ENCODE data around the gene ADAMTS12.

Gene ADAMTS12

GRCh38 chr5:33720176-33720575 is 171.6 kb downstream of the ADAMTS12 start:
- DNase-seq: no peak

DNA sequence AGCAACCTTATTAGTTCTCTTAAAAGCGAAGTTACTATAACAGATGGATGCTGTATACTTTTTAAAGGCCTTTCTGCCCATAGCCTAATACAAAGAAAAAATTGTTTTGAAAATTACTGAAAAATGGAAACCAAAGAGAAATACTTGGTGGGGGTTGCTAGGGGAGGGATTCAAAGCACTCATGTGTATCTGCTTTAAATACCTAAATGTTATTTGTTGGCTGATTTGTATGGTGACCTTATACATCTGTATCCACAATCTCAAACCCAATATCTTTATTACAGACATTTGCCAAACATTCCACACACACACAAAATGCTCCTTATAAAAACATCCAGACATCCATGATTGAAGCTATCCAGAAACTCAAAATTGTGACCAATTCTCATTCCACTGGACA is 172.0 kb downstream of the ADAMTS12 start:
- DNase-seq: no peak

GRCh38 chr5:33715661-33716060 is 176.1 kb downstream of the ADAMTS12 start:
- DNase-seq: no peak

DNA sequence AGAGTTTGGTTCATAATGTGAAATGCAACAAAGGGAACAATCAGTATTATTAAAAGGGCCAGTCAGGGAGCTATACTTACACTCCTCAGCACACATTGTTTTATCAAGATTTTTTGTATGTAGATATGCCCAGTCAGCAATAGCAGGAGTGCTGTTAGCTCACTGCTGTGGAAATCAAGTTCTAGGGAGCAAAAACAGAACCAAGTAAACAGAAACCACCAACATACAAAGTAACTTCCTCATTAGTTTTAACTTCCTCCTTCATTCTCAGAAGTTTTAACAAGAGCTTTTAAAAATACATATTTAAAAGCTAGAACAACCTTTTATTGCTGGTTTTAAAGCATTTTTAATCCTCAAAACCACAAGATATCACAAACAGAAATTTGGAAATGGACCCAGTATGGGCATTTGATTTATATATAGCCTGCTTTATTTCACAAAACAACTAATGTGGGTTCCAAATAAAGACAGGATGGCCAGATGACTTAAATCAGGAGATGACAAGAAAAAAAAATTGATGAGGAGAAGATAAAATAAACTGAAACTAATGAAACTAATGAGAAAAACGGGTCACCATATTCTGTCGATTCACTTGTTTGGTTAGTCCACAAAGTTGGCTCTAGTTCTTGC is 178.5 kb downstream of the ADAMTS12 start:
- no peak for DNase-seq

DNA sequence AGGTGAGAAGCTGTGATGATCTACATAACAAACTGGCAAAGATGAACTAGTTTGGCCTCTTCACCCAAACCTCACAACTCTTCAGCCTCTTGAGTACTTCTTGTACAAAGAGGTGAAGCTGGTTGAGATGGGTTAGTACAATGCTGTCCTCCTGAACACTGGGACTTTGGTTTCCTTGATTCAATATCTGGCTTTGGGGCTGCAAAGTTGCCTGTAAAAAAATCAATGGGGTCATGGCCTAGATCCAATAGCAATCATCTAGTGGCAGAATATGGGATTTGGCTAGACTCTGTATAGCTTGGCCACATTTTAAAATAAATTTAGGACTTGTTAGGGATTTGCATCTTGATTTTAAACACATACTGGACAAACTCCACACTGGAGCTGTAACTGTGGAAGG is 179.1 kb downstream of the ADAMTS12 start:
- no peak for DNase-seq

- DNase-seq: no peak
Measured at GRCh38 chr5:33711094-33711679, 180.6 kb downstream of the ADAMTS12 start.

DNA sequence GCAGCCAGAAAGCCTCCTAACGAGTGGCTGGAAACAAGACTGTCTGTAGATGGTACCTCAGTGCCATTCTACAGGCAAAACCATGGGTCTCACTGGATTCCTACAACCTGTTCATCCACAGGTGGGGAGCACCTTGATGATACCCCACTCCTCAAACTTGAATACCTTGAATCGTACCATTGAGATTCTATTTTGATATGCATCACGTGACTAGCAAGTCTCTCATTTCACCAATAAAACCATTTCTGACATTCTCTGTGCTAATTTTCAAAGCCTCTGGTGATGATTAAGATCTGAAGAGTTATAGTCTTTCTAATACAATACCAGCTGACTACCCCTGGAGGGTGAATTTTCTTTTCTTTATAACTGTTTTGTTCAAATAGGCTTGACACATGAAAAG is 188.9 kb downstream of the ADAMTS12 start:
- no peak for DNase-seq

DNA sequence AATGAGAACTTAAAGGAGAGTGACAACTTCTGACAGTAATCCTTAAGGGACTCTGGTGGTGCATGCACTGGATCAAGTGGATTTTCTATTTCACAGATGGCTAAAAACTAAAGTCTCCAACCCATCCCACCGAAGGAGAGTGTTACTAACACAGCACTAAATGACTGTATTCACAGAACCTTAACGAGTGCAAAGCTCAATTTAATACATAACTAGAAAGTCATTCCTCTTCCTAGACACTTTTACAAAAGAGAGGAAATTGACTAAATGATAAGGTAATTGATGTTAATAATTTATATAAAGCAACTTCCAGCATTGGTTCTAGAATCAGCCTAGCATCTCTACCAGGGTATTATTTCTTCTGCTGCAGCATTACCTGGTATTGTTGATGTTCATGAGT is 189.8 kb downstream of the ADAMTS12 start:
- DNase-seq: no peak

DNA sequence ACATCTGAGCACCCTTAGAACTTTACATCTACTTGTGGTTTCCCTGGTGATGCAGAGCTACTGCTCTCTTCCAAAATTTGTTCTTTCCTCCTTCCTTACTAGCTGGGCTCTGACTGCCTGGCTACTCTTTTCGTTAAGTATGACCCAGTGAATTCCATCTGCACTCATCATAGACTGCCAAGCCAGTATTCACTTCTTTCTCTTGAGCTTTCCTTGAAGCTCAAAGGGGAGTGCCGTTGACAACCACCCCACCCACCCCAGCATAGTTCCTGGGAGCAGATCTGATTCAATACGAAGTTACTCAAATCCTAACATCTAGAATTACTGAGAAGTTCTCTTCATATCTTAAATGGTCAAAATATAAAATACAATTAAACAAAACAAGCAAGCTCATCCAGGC is 190.5 kb downstream of the ADAMTS12 start:
- DNase-seq: no peak

GRCh38 chr5:33696411-33696810 is 195.4 kb downstream of the ADAMTS12 start:
- DNase-seq: no peak

DNA sequence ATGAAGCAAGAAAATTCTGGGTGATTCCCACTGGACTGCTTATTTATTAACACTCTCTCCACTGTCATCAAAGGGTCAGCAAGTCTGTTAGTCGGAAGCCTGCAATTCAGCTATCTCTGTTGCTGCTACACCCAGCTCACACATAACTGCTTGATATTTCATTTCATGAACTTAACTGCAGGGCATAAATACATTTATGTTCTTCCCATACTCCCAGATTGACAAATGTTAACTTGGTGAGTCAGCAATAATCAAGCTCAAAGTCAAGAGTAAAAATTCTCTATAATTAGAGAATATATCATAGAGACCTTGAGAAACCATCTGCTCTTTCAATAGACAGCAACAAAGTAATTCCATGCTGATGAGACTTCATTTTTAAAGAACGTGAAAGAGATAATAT is 198.8 kb downstream of the ADAMTS12 start:
- no peak for DNase-seq

DNA sequence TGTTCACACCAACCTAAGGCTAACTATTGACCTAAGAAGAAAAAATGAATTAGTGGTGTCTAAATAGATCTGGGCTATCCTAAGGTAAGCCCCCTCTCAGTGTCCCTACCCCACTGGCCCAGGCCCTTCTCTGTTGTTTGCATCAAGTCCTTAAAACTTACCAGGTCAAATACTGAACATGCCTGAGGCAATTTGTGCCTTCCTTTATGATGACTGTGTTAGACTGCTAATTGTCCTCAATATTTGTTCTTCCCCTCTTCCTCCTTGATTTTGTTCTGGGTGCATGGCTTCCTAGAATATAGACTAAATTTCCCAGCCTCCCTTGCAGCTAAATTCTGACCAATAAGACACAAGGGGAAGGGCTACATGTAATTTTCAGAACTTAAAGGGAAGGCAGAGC is 199.9 kb downstream of the ADAMTS12 start:
- no peak for DNase-seq

DNA sequence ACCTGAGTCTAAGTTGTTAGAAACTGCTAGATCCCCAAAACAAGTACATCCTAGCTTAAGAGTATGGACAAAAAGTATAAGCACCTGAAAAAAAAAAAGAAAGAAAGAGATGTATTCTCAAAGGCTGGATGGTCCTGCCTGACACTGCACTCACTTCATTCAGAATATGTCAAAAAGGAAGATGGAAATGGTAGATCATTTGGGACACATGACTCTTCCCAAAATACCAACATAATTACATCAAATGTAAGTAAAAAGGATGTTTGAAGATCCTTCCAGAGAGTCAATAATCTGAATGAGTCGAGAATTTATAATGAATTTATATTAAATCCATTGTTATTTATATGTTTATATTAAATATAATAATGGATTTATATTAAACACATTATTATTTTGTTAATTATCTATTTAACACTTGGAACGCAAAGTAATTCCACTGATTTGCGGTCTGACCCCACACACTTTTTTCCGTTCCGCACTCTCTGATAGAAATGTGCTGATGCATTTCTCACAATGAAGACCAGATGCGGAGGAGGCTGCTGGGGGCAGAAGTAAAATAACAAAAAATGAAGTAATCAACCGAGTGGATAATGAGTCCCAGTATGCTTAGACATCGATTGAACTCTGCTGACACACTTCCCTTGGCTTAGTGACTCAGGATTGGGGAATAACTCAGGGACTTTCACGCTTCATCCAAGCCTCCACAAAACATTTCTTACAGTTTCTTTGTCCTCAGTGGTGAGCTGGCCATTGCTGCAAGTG is 201.2 kb downstream of the ADAMTS12 start:
- no peak for DNase-seq

- DNase-seq: no peak
Measured at GRCh38 chr5:33688526-33688925, 203.3 kb downstream of the ADAMTS12 start.

DNA sequence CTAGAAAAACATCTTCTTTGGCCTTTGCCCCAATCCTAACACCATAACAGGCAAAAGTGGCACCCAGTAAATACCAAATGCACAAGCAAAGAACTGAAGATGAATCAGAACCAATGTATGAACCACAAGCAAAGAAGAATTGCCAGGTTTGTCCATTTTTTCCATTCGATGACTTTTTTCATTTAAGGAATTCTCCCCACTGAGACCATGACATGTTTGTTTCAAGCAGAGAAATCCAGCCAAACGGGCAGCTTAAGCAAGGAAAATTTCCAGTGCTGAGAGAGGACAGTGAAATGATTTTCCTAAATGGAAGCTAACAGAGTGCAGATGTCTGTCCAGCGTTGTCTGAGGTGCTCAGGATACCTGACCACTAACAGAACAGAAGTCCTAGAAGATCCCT is 203.7 kb downstream of the ADAMTS12 start:
- no peak for DNase-seq

DNA sequence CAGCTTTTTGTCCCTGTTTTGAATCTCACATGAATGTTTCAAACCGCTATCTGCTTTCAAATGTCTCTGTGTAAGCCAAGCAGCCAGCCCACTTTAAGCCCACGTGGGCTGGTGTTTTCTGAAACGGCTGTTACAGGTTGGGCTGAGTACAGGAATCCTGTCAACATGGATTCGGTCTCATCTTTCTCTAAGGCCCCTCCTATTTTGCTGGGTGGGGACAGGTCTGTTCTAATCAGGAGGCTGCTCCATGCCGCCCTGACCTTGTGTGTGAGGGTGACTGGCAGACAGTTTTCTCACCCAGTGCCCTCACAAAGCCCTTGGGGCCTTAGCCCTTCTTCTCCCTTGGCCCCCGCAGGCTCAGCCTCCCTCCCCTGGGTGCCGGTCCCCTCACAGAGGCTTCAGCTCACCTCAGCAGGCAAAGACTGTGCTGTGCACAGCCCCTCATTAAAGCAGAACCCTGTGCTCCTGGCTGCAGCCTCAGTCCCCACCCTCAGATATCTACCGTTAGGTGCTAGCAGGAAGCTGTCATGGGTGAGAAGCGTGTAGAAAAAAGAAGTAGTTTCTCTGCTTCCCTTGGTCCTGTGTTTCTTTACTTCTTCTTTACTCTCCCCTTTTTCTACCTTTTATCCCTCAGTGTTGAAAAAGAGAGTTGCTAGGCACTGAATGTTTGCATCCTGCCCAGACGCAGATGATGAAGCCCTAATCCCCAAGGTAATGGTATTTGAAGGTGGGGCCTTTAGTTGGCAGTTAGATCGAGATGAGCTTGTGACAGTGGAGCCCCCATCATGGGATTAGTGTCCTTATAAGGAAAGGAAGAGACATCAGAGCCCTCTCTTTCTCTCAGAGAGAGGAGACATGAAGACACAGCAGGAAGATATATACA is 205.7 kb downstream of the ADAMTS12 start:
- no peak for DNase-seq

DNA sequence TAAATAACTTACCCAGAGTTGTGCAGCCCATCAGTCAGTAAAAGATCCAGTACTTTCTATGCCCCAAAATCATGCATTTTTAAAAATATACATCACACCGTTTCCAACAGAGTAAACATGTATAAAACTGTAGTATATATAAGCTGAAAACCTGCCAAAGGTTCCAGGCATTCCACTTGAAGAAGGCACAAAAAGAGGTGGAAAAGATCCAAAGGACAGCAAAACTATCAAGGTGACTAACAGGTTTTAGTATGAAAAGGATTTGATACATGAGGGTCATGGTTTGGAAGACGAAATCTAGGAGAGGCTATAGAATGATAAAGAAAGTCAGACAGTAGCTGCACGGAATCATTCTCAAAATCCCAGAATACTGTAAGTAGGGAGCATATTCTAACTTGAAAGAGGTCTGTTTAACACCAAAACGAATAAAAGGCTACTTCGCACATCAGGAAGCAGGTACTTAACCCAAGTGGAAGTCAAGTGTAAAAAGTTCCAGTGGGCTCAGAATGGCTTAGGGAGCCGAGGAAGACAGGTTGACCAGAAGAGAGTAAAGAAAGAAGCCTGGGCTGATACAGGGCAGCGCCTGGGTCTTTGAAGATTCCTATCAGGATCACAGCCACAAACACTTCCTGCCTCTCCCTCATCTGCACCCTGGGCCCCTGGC is 207.2 kb downstream of the ADAMTS12 start:
- DNase-seq: no peak

DNA sequence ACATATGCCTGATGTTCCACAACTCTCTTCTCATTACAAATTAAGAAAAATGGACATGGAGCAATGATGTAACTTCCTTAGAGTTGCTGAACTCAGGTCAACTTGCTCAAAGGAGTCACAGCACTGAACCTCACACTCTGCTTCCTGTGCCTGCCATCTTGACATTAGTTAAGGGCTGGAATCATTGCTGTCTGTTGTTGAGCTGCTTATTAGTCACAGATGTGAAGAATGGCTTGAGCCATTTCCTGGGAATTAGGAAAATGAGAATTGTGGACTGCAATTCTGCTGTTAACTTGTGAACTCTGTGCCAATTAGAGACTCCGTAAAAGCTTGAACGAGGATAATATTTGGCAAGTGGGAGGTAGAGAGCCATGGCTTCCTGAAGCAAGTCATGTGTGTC is 212.0 kb downstream of the ADAMTS12 start:
- no peak for DNase-seq

GRCh38 chr5:33675958-33676464 is 215.8 kb downstream of the ADAMTS12 start:
- no peak for DNase-seq

DNA sequence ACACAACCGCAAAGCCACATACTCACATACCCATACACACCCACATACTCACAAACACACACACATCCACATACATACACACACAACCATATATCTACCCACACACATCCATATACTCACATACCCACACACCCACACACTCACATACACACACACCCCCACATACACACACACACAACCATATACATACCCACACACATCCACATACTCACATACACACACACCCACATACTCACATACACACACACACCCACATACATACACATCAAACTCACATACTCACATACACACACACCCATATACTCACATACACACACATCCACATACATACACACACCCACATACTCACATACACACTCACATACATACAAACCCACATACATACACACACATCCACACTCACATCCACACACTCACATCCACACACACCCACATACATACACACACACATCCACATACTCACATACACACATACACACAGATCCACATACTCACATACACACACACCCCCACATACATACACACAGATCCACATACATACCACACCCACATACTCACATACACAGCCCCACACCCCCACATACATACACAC is 220.0 kb downstream of the ADAMTS12 start:
- DNase-seq: no peak
